ENCODE data around the gene CHST3. TPM values are rescaled to one million over a fixed set of nuclear protein-coding genes. Genes with fewer than 3 reads are reported as not detected.

CHST3 gene
- total and polyA plus RNA-seq, 10 donors = 0.28 to 8.7 (median 4.5) TPM

- 73 to 87% (median 76%) methylated on average over 8 of the region's 8 CpGs for WGBS, 5 donors
- H3K27me3 ChIP-seq (replicated peaks in 1 of 7) = no peaks in the 10 kb centered on the region
Measured at GRCh38 chr10:71941318-71941717, 22.9 kb upstream of the CHST3 start.

GRCh38 chr10:71945819-71946474, 18.2 kb upstream of the CHST3 start:
- DNase-seq = no peak
- no peaks in the 10 kb centered on the region for H3K36me3 ChIP-seq
- H3K27ac ChIP-seq = no peak overlapping the region
- no peak overlapping the region for H3K4me3 ChIP-seq
- TF ChIP-seq CTCF (IDR thresholded peaks at IDR 0.05 in 8 of 11, conservative IDR thresholded peaks at IDR 0.05 in 3 of 11) (no peak), POLR2AphosphoS5 (IDR thresholded peaks at IDR 0.05) (no peak), POLR2A (IDR thresholded peaks at IDR 0.05) (no peak)
- 87 to 94% (median 90%) methylated on average over 8 of the region's 8 CpGs for WGBS, 5 donors
- intact Hi-C loops (cut with DNase I; ENCODE audit: low total_unique reads) = no loop called here
- H3K9me3 ChIP-seq = peaks cover 16 to 97% (median 88%) of the 10 kb centered on the region in 8 donors
- H3K27me3 ChIP-seq (replicated peaks in 1 of 7) = peaks cover 0 to 3% (median 0%) of the 10 kb centered on the region in 7 donors
- no peaks in the 10 kb centered on the region for H3K4me1 ChIP-seq

More at GRCh38 chr10:71941318-71941717, 22.9 kb upstream of the CHST3 start:
- Histone ChIP-seq H3K4me1 (peaks cover 0 to 7% (median 0%) of the 10 kb centered on the region in 6 donors), H3K36me3 (no peaks in the 10 kb centered on the region), H3K27ac (no peak overlapping the region), H3K9me3 (peaks cover 8 to 81% (median 65%) of the 10 kb centered on the region in 8 donors), H3K4me3 (no peak overlapping the region)
- intact Hi-C loops (cut with DNase I; ENCODE audit: low total_unique reads) = no loop called here
- TF ChIP-seq POLR2AphosphoS5 (IDR thresholded peaks at IDR 0.05) (no peak), POLR2A (IDR thresholded peaks at IDR 0.05) (no peak), CTCF (IDR thresholded peaks at IDR 0.05 in 8 of 11, conservative IDR thresholded peaks at IDR 0.05 in 3 of 11) (no peak)
- DNase-seq = no peak

- WGBS, 5 donors = 87 to 94% (median 91%) methylated on average over 3 of the region's 3 CpGs
- TF ChIP-seq POLR2AphosphoS5 (IDR thresholded peaks at IDR 0.05) = no peak
- TF ChIP-seq POLR2A (IDR thresholded peaks at IDR 0.05) = no peak
- TF ChIP-seq CTCF (IDR thresholded peaks at IDR 0.05 in 8 of 11, conservative IDR thresholded peaks at IDR 0.05 in 3 of 11) = no peak
- Histone ChIP-seq H3K27me3 (replicated peaks in 1 of 7) (peaks cover 0 to 3% (median 0%) of the 10 kb centered on the region in 7 donors), H3K4me1 (no peaks in the 10 kb centered on the region), H3K9me3 (peaks cover 16 to 99% (median 85%) of the 10 kb centered on the region in 8 donors), H3K4me3 (no peak overlapping the region), H3K27ac (no peak overlapping the region), H3K36me3 (no peaks in the 10 kb centered on the region)
- no peak for DNase-seq
- intact Hi-C loops (cut with DNase I; ENCODE audit: low total_unique reads) = no loop called here
Measured at GRCh38 chr10:71946700-71947099, 17.5 kb upstream of the CHST3 start.

- Histone ChIP-seq H3K36me3 (no peaks in the 10 kb centered on the region), H3K9me3 (peaks cover 16 to 89% (median 68%) of the 10 kb centered on the region in 8 donors), H3K4me1 (no peaks in the 10 kb centered on the region), H3K27me3 (replicated peaks in 1 of 7) (peaks cover 0 to 3% (median 0%) of the 10 kb centered on the region in 7 donors), H3K4me3 (no peak overlapping the region), H3K27ac (no peak overlapping the region)
- 61 to 82% (median 79%) methylated on average over 6 of the region's 6 CpGs for WGBS, 5 donors
- no peak for TF ChIP-seq CTCF (IDR thresholded peaks at IDR 0.05 in 8 of 11, conservative IDR thresholded peaks at IDR 0.05 in 3 of 11)
- no peak for TF ChIP-seq POLR2A (IDR thresholded peaks at IDR 0.05)
- no peak for TF ChIP-seq POLR2AphosphoS5 (IDR thresholded peaks at IDR 0.05)
- intact Hi-C loops (cut with DNase I; ENCODE audit: low total_unique reads) = no loop called here
- no peak for DNase-seq
Measured at GRCh38 chr10:71948496-71949067, 15.6 kb upstream of the CHST3 start.

Data from spleen (tissue), 11 donors.